B cell (primary cell): Measurements from ENCODE around the gene HNRNPF.
"Not testable (repeated sequence)": the region's sequence is repeated elsewhere in the genome, so short reads cannot be mapped to it uniquely, and the experiment has no call there.

Experiments
- CTCF ChIP-seq: fragments of 200-600 bp; IDR thresholded peaks from one replicate; pipeline ENCODE4 v1.8.0; 2022; ENCODE audit warnings: antibody characterized with exemption, mild to moderate bottlenecking
- EZH2 ChIP-seq: IDR thresholded peaks from 2 replicates; pipeline ENCODE4 v1.6.1; 2012; ENCODE audit warnings: borderline replicate concordance, low read depth, mild to moderate bottlenecking, moderate library complexity, low read length; ENCODE audit not compliant: insufficient read depth, poor library complexity, severe bottlenecking

- not testable (repeated sequence) for TF ChIP-seq CTCF, EZH2
Observed at GRCh38 chr10:43446219-43447017, 37.4 kb upstream of the HNRNPF start.
